ENCODE data around the gene SGCD.

The SGCD gene

DNA sequence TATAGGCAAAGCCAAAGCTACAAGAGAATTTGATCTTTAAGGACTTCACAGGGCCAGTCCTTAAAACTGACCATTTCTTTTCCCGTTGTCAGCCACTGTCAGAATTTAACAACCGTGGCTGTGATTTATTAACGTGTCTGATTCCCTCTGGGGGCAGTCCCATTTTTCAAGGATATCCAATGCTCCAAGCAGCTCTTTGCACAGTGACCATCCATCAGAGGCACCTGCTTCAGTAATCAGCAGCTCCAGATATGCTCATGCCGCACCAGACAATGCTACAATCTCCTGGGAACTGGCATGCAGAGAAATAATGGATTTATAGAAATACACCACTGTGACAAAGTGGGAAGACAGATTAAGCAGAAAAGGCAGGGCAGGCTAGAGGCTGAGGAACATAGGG lies 359.8 kb downstream of the SGCD start:
- DNase-seq (ENCODE audit: low read depth in 2 of 2), result no peak

DNA sequence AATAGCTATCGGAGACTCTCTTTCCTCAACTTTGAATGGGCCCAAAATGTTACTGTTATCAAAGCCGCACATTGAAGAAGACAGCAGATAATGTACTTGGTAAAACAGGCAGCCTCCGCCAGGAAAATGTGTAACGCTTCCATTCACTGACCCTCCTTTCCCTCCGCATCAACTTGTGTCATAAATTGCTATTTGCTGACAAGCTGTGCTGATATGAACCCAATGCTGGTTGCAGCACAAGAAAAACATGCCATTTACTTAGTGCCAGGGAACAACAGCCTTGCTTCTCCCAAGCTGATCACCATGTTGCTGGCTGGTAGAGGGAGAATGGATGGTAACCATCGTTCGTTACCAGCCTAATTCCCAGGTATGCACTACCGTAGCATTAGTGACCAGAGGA lies 360.6 kb downstream of the SGCD start:
- DNase-seq (ENCODE audit: low read depth in 2 of 2), result no peak

DNA sequence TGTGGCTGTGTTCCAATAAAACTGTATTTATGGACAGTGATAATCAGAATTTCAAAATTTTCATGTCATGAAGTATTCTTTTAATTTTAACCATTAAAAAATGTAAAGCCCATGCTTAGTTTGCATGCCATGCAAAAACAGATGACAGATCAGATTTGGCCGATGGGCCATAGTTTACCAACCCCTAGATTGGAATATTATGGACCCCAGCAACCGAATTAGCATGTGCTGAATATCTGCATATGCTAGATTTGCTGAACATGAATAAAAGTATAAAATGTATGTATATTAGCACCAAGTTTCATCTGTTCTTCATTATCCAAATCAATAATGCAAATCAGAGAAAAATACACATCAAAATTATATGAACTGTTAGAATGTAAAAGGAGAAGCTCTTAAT lies 364.6 kb downstream of the SGCD start:
- no peak for DNase-seq (ENCODE audit: low read depth in 2 of 2)

DNA sequence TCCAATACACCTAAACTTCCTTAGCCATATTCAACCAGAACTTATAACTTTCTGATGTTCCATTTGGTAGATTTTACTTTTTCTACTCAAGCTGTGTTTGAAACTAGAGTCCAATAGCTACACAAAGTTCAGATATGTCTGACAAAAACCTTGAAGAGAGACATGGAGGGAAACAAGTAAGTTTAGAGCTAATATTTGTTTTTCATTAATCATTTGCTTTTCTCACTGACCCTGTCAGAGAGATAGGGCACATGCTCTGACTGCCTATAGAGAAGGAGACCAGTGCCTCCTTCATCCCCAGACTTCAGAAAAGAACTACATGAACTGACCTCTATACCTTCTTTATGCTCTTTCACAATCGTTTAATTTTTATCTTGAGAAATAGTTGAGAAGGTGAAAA lies 366.1 kb downstream of the SGCD start:
- no peak for DNase-seq (ENCODE audit: low read depth in 2 of 2)

DNA sequence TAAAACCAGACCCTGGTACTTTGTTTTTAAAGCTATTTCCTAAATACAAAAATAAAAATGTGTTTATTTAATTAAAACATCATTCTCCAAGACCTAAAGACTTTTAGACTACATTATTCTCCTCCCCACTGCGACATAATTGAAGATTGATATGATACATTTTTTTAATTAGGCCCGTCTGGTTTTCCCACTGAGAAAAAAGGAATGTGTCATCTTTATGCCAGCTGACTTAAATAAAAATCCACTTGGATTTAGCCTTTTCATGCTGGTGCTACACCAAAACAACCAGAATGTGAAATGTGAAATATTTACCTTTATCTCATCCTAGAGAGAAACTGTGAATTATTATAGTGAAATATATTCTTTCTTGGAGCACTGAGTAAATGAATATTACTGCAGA lies 367.6 kb downstream of the SGCD start:
- no peak for DNase-seq (ENCODE audit: low read depth in 2 of 2)

DNA sequence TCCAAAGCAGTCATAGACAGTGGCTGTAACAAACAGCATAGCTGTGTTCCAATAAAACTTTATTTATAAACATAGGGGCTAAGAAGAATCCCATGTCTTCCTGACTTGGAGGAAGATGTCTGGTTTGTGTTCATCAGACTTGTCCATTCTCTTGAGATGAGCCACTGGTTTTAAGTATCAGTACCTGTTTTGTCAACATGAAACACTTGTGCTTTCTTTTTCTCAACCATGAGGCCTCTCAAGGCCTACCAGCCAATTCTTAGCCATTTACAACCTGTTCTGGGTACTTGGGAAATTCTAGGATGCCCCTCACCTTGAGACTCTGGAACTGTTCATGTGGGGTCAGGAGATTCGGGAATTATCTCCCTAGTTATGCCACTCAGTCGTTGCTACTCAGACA lies 368.8 kb downstream of the SGCD start:
- no peak for DNase-seq (ENCODE audit: low read depth in 2 of 2)

DNA sequence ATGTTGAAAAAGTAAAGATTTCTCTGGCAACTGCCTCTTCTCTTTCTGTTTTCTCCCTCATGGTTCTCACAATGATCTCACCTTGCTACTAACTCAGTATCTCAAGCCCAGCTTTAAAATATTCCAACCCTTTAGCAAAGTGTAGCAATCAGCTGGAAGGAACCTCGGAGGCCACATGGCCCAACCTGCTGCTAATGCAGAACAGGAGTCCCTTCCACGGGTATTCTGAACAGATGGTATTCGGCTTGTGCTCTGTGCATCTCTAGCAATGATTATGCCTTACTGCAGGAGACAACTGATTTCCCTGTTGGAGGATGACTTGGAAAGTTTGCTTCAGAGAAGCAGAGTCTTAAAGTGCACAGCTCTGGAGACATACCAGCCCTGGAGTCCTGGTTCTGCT lies 371.4 kb downstream of the SGCD start:
- no peak for DNase-seq (ENCODE audit: low read depth in 2 of 2)

DNA sequence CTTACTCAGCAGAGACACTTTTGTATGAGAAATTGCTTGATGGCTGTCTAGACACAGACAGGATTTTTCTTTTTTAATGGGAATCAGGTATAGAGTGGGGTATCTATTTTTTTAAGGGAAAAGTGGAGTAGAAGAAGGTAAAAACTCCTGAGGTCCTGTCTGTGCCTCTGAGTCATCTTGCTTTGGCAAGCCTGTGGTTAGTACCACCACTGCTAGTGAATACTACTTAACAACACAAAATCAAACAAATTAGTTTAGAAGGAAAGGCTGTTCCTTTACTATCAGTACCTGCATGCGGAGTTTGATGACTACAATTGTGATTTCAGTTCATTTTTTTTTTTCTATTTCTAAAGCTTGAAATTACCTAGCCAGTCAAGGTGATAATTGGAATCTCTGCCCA lies 372.2 kb downstream of the SGCD start:
- no peak for DNase-seq (ENCODE audit: low read depth in 2 of 2)

DNA sequence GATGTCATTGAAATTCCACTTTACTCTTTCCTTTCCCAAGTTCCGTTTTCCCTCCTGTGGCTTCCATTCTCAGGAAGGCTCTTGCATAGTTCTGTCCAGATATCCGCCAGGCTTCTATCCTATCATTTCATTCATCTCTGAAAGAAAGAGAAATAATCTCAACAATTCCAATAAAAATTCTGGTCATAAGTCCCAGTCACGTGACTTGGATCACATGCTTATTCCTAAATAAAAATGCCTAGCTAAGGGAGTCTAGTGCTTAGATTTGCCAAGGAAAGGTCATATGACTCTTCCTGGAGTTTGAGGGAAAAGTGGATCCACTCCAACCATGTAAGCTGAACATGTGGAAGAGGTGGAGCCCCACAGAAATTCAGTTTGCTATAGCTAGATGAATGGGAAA lies 377.2 kb downstream of the SGCD start:
- no peak for DNase-seq (ENCODE audit: low read depth in 2 of 2)

DNA sequence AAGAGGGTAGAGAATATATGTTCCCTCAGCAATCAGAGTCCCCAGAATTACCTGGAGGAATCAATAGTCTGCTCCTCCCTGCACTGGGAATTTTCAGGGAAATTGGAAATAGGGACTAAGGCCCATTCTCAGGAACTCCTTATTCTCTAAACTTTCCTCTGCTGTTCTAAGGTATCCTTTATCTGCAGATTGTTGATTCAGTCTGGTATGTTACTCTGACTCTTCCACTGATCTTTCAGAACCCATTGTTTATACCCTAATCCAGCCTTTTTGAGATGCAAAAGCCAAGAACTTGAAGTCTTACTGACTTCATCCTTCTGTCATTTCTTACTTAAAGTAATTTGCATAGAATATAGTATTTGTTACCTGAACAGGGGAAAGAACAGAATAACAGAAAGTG lies 379.7 kb downstream of the SGCD start:
- no peak for DNase-seq (ENCODE audit: low read depth in 2 of 2)

DNA sequence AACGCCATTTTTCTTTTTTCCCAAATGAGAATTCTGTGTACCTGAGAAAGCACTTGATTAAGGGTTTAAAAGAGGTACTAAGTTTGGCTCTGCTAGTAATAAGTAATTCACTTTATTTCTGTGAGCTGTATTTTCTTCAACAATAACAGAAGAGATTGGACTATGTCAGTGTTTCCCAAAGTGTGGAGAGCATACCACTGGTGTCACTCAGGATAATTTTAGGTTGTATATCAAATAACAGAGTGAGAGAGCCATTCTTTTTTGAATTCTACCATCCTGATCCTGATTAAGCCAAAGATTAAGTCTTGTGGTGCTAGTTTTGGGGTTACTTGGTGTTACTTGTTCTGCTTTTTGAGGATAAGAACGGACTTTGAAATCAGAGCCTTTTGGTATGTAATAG lies 380.8 kb downstream of the SGCD start:
- DNase-seq (ENCODE audit: low read depth in 2 of 2), result no peak

DNA sequence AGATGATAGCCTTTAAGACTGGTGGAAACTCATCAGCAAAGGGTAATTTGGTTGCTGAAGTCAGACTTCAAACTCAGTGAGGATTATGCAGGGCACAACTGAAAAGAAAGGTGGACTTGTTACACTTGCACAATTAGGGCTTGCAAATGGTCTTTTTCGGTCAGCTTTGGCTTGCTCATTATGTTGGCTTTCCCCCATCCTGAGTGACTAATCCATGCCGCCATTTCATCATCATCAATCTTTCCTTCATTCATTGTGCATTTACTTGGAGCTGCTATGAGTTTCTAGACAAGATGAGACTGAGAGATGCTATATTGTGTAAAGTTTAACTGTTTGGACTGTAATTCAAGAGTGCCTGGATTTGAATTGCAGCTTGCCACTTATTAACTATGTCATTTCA lies 388.3 kb downstream of the SGCD start:
- no peak for DNase-seq (ENCODE audit: low read depth in 2 of 2)

DNA sequence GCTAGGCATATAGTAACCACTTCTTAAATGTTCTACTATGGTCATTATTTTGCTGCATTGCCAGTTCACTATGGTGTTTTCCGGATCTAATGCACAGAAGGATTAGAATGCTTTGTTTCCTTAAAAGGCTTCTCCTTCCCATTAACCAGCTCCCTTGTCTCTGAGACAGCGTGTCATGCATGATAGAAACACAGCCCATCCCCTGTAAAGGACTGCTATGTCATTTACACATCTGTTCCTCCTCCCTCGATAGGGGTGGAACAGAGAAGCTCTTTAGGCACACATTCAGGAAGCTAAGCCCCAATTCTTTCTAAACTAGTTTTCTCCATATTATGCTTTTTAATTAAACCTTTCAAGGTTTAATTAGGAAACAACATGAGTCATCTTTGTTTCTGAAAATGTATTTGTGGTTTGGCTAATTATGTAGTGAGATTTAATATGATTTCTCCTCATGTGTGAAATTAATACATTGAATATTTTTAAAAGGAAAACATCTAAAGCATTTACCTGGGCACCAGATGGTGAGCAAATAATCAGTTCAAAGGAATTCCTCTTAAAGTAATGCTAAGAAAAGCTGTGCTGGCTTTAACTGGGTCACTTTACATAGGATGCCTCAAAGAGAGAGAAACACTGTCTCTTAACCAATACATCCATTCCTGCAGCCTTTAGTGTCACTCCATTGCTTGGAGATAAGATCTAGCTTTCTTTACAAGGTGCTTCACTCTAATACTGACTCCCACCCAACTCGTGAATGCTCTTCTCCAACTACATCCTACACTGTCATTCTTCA lies 389.8 kb downstream of the SGCD start:
- no peak for DNase-seq (ENCODE audit: low read depth in 2 of 2)

DNA sequence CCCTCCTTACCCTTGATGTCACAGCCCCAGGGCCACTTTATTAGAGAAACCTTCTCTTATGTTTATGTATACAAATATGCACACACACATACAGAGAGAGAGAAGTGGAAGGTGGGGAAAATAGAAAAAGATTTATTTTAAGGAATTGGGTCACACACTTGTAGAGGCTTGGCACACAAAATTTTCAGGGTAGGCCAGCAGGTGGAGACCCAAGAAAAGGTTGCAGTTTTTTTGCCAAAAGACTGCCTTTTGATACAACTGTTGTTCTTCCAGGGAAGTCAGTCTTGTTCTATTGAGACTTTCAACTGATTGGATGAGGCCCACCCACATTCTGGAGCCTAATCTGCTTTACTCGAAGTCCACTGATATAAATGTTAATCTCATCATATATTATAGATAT lies 392.0 kb downstream of the SGCD start:
- no peak for DNase-seq (ENCODE audit: low read depth in 2 of 2)

DNA sequence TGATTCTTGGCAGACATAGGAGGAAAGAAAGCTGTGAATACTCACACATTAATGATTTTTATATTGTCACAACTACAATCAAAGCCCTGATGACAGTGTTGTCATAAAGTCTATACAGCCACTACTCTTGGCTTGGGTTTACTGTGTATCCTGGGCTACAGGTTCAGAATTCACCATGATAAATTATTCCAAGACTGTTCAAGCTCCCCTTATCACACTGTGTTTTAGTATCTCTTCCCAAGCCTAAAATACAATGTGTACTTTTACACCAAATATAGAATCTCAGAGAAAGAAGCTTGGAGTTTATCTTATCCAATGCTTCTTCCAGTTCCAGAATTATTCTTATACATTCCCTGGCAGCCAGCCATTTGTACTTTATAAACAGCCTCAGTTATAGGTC lies 395.4 kb downstream of the SGCD start:
- no peak for DNase-seq (ENCODE audit: low read depth in 2 of 2)

DNA sequence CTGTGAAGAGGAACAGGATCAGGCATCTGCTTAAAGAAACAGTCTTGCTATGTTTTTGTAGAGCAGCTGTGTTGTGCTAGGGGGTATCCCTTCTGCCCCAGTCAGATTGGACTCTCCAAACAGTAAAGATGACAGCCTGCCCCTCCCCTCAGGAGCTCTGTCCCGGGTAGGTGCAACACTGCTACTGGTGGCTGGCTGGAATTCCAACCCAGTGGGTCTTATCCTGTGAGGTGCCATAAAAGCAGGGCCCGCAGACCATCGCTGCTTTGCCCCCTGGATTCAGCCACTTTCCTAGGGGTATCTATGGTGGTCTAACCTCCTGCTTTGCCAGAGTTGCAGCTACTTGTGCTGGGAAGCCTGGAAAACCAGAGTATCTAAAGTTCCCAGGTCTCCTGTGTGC lies 408.5 kb downstream of the SGCD start:
- DNase-seq (ENCODE audit: low read depth in 2 of 2), result no peak

DNA sequence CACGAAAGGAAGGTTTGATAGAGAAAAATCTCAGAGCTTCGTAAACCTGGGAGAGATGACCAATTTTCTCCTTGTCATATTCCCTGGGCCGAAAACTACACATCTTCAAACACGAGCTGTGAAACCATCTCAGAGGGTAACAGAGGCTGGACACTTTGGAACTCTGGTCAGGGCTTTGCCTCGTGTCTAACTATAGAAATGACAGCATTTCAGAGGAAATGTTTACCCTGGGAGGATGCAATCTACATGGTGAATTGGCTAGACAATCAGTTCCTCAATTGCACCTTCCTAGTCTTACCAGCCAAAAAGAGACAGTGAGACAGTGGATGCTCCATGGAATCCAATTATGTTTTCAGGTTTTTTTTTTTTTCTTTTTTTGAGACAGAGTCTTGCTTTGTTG lies 414.6 kb downstream of the SGCD start:
- no peak for DNase-seq (ENCODE audit: low read depth in 2 of 2)

DNA sequence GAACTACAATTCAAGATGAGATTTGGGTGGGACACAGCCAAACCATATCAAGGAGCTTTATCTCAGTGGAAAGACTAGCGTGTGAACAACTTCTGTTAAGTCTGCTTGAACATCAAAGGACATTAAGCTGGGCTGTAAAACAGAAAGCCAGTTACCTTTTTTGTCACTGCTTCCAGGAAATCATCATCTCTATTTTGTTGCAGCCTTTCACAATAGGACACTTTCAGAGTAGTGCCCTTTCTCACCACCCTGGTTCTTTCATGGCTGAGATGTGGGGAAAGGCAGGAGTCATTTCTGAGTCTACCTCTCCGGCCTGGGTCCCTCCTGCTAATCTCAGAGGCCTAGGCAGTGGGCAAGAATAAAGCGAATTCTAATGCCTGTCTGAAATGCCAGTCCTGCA lies 426.9 kb downstream of the SGCD start:
- DNase-seq (ENCODE audit: low read depth in 2 of 2), result no peak

DNA sequence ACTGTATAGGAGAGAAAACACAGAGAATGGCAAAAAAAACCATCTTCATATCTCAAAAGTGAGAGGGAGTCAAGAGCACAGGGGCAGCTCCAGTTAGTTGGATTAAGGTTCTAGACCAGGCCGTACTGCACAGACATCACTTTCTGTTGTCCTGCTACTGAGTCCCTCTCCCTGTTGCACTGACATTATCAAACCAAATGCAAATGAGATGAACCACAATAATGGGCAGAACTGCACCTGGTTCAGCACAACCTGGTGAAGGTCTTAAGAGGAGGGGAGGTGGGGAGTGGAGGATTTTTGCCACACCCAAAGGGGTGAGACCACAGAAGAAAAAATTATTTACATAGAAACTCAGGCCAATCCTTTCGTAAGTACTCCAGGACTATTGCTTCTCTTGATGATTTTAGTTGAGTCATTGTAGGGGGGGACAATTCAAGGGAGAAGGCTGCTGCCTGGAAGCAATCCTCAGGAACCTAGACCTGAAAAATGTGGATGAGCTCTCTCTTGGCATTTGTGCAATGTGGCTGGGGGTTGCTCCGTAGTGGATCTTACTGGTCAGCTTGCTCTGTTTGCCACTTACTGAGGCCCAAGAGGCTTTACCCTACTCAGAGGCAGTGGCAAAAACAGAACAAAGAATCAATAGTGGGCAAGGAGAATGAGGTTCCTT lies 428.6 kb downstream of the SGCD start:
- DNase-seq (ENCODE audit: low read depth in 2 of 2), result no peak

DNA sequence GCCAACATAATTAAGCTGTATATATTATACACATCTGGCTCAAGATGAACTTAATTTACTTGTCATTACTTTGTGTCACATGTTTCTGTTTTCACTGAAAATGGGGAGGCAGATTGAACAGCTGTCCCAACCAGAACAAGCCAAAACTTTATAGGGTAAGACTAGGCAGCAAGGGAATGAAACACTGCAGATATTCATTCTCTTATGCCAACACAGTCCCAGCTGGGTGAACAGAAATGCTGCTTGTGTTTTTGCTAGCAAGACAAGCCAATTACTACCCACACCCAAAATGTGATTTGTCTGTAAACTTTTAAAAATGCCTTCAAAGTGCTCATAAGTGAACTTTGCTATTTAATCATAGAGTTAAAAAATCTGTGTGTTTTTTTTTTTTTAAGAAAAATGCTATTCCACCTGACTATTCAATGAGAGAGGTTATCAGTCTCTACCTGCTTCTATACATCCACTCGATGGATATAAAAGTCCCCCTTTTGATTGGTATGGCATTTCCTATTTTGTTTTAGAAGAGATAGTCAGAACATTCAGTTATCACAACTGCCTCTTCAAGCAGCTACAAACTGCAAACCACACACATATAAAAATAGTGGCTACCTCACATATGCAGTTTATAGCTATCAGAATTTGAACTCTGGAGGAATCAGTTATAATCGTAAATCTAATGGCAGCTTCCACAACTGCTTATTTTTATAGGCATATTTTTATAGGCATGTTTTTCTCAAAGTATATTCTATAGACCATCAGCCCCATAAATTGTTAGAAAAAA lies 431.2 kb downstream of the SGCD start:
- DNase-seq (ENCODE audit: low read depth in 2 of 2), result no peak

DNA sequence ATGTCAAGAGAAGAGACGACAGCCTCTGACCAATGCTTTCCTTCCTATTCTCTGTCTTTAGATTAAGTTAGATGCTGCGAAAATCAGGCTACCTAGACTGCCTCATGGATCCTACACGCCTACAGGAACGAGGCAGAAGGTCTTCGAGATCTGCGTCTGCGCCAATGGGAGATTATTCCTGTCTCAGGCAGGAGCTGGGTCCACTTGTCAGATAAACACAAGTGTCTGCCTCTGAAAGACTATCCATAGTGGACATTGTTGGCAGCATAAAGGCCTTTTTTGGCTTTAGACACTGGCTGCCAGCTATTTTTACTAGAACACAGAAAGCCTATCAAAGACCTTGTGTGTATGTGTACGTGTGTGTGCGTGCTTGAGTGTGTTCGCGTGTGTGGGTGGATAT lies 432.2 kb downstream of the SGCD start:
- DNase-seq (ENCODE audit: low read depth in 2 of 2), result no peak

DNA sequence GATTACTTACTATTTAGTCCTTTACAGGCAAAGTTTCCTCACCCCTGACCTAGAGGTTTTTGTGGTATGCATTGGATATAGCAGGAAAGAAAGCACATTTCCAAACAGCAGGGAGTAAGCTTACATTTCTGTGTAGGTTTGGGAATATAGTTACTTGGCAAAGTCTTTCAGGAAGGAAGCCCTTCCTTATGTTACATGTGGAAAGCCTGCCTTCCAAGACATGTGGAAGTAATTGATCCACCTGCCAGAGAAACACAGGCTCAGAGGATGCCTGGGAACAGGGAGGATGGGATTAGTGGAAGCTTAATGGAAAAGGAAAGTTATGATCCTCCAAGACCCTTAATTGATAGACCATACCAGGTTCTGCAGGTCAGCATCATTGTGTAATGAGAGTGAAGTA lies 435.8 kb downstream of the SGCD start:
- no peak for DNase-seq (ENCODE audit: low read depth in 2 of 2)

Data from stimulated activated CD8-positive, alpha-beta memory T cell treated with anti-CD3 and anti-CD28 coated beads, Interleukin-15, amount 100 ng/mL, for 48 hours (primary cell).